ENCODE results near the gene TSPAN10. TPM values are rescaled to one million over a fixed set of nuclear protein-coding genes. Genes with fewer than 3 reads are reported as not detected.
A peak's percentile ranks its signal among the peaks of the same experiment; 100 is the strongest.

TSPAN10 gene
- total and polyA plus RNA-seq, 2 of the 13 experiments (the other 11 are each of a cell fraction or from before 2014, with no cell fraction given): 0.54 to 0.75 TPM

GRCh38 chr17:81695801-81696200, 58.8 kb downstream of the TSPAN10 start (continued):
- TF ChIP-seq, protein P1, sequence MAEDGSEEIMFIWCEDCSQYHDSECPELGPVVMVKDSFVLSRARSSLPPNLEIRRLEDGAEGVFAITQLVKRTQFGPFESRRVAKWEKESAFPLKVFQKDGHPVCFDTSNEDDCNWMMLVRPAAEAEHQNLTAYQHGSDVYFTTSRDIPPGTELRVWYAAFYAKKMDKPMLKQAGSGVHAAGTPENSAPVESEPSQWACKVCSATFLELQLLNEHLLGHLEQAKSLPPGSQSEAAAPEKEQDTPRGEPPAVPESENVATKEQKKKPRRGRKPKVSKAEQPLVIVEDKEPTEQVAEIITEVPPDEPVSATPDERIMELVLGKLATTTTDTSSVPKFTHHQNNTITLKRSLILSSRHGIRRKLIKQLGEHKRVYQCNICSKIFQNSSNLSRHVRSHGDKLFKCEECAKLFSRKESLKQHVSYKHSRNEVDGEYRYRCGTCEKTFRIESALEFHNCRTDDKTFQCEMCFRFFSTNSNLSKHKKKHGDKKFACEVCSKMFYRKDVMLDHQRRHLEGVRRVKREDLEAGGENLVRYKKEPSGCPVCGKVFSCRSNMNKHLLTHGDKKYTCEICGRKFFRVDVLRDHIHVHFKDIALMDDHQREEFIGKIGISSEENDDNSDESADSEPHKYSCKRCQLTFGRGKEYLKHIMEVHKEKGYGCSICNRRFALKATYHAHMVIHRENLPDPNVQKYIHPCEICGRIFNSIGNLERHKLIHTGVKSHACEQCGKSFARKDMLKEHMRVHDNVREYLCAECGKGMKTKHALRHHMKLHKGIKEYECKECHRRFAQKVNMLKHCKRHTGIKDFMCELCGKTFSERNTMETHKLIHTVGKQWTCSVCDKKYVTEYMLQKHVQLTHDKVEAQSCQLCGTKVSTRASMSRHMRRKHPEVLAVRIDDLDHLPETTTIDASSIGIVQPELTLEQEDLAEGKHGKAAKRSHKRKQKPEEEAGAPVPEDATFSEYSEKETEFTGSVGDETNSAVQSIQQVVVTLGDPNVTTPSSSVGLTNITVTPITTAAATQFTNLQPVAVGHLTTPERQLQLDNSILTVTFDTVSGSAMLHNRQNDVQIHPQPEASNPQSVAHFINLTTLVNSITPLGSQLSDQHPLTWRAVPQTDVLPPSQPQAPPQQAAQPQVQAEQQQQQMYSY (CRISPR knock-in tag; IDR thresholded peaks at IDR 0.05): no peak
- TF ChIP-seq AGO2 (optimal IDR thresholded peaks at IDR 0.05; ENCODE audit: low read depth, low read length) (peak; percentile 67), ZNF354B (CRISPR knock-in tag; IDR thresholded peaks at IDR 0.05) (no peak), ZNF589 (CRISPR knock-in tag; conservative IDR thresholded peaks at IDR 0.05) (0 out of 2 replicates have a peak, but pooled peaks have one; percentile 25), CCAR2 (optimal IDR thresholded peaks at IDR 0.05; ENCODE audit: low read depth, low read length) (no peak), ZNF530 (CRISPR knock-in tag; IDR thresholded peaks at IDR 0.05; ENCODE audit: low read depth) (no peak), ZNF788 (CRISPR knock-in tag; IDR thresholded peaks at IDR 0.05; ENCODE audit: borderline replicate concordance) (no peak), SIX4 (CRISPR knock-in tag; IDR thresholded peaks at IDR 0.05) (no peak), SOX13 (IDR thresholded peaks at IDR 0.05) (no peak), SOX13 (CRISPR knock-in tag; conservative IDR thresholded peaks at IDR 0.05 in 1 of 2, IDR thresholded peaks at IDR 0.05 in 1 of 2) (no peak), ZNF484 (CRISPR knock-in tag; IDR thresholded peaks at IDR 0.05; ENCODE audit: borderline replicate concordance, low read depth) (no peak), U2AF2 (IDR thresholded peaks at IDR 0.05; ENCODE audit: low read depth, low read length) (no peak), ZNF784 (CRISPR knock-in tag; IDR thresholded peaks at IDR 0.05; ENCODE audit: borderline replicate concordance) (no peak)
- TF ChIP-seq, protein P2, sequence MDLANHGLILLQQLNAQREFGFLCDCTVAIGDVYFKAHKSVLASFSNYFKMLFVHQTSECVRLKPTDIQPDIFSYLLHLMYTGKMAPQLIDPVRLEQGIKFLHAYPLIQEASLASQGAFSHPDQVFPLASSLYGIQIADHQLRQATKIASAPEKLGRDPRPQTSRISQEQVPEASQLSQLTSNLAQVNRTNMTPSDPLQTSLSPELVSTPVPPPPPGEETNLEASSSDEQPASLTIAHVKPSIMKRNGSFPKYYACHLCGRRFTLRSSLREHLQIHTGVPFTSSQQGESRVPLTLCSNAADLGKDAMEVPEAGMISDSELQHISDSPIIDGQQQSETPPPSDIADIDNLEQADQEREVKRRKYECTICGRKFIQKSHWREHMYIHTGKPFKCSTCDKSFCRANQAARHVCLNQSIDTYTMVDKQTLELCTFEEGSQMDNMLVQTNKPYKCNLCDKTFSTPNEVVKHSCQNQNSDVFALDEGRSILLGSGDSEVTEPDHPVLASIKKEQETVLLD (CRISPR knock-in tag; IDR thresholded peaks at IDR 0.05; ENCODE audit: low read depth): no peak

Measured in HepG2 (cell line).